CD4-positive, CD25-positive, alpha-beta regulatory T cell (primary cell): ENCODE results near the gene EIF4H. TPM values are rescaled to one million over a fixed set of nuclear protein-coding genes. Genes with fewer than 3 reads are reported as not detected.
"Not testable (repeated sequence)": the region's sequence is repeated elsewhere in the genome, so short reads cannot be mapped to it uniquely, and the experiment has no call there.

Experiments used
- ATAC-seq, 2 donors: fragments of 150-1000 bp; cut with Tn5 transposase; one replicate each; pipeline ENCODE4 v1.10.0; 2021; ENCODE audit warnings: low read depth in 2 of 2, moderate number of reproducible peaks in 2 of 2, moderate library complexity in 1 of 2
- DNase-seq, 3 donors: peaks; one replicate each; pipeline versions ENCODE4 v3.0.0 to v3.0.0-alpha.2; 2012 to 2022; ENCODE audit warnings: mixed read lengths in 1 of 3
- H3K27ac ChIP-seq: one replicate; pipeline ENCODE4 v1.7.0; 2013; ENCODE audit warnings: mild to moderate bottlenecking, low read length; ENCODE audit not compliant: insufficient read depth, poor library complexity, severe bottlenecking
- H3K27me3 ChIP-seq: one replicate; pipeline ENCODE4 v1.7.0; 2013; ENCODE audit warnings: low read length; ENCODE audit not compliant: control insufficient read depth, insufficient read depth
- H3K36me3 ChIP-seq: one replicate; pipeline ENCODE4 v1.7.0; 2013; ENCODE audit warnings: mild to moderate bottlenecking, low read length, moderate library complexity; ENCODE audit not compliant: control insufficient read depth, insufficient read depth
- H3K4me1 ChIP-seq: 2 replicates; pipeline ENCODE4 v1.7.0; 2013; ENCODE audit warnings: mild to moderate bottlenecking, low read length; ENCODE audit not compliant: insufficient read depth, control insufficient read depth, poor library complexity, severe bottlenecking
- H3K4me3 ChIP-seq: one replicate; pipeline ENCODE4 v1.7.0; 2013; ENCODE audit warnings: low read depth, mild to moderate bottlenecking, low read length, moderate library complexity
- H3K9me3 ChIP-seq, 2 experiments: 1 replicate in 1 of 2; 2 replicates in 1 of 2; pipeline ENCODE4 v1.7.0; 2013; ENCODE audit warnings: low read length in 2 of 2, mild to moderate bottlenecking in 1 of 2, moderate library complexity in 1 of 2; ENCODE audit not compliant: control insufficient read depth in 2 of 2
- H3K27ac Mint-ChIP-seq, 3 donors: one replicate each; pipeline ENCODE4 v1.8.0; 2020 to 2022; ENCODE audit warnings: mild to moderate bottlenecking in 3 of 3, mixed read lengths in 3 of 3, moderate library complexity in 2 of 3
- H3K27me3 Mint-ChIP-seq: one replicate; pipeline ENCODE4 v1.8.0; 2022; ENCODE audit warnings: mild to moderate bottlenecking, mixed read lengths
- H3K36me3 Mint-ChIP-seq: one replicate; pipeline ENCODE4 v1.8.0; 2020; ENCODE audit warnings: mixed read lengths
- H3K4me1 Mint-ChIP-seq, 4 donors: one replicate each; pipeline ENCODE4 v1.8.0; 2020 to 2022; ENCODE audit warnings: mixed read lengths in 4 of 4, mild to moderate bottlenecking in 1 of 4
- H3K4me3 Mint-ChIP-seq, 4 donors: one replicate each; pipeline ENCODE4 v1.8.0; 2020 to 2022; ENCODE audit warnings: mild to moderate bottlenecking in 4 of 4, mixed read lengths in 4 of 4, moderate library complexity in 3 of 4
- H3K9me3 Mint-ChIP-seq, 7 donors: one replicate each; pipeline ENCODE4 v1.8.0; 2020 to 2022; ENCODE audit warnings: mixed read lengths in 7 of 7, mild to moderate bottlenecking in 3 of 7, moderate library complexity in 2 of 7
- polyA plus RNA-seq, 4 donors: library from polyadenylated mRNA; unstranded; fragments of 300-500 nt; fragmentation: Illumina TruSeq; gene quantifications; one replicate each; pipeline ENCODE4 v1.2.3, GENCODE V29; 2021
- total RNA-seq: library from RNA; stranded (reverse); gene quantifications from one replicate; pipeline ENCODE4 v1.2.3, GENCODE V29; 2022

Gene EIF4H
- total and polyA plus RNA-seq, 5 donors from 2014 or later: 222 to 263 (median 243) TPM

DNA sequence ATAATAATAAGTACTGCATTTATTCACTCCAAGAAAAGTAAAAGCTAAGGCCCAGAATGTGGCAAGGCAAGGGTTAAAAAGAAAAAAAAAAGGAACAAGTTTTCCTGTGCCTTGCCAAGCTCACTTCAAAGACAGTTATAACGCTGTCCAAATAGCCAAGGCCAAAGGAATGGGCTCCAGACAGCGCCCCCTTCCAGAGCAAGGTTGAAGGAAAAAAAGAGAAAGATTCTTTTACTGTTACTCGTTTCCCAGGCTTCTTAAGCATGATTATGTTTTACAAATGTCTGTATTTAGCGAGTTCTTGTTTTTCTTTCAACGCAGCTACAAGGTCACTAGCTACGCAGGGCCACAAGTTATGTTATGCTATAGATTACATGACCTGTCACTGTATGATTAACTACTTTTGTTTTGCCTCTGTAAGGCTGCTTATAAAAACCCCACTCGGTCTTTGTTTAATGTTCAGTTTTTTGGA, 9.1 kb upstream of the EIF4H start:
- Histone ChIP-seq H3K36me3 (no peaks in the 10 kb centered on the region), H3K9me3 (no peaks in the 10 kb centered on the region), H3K4me3 (no peak overlapping the region), H3K27me3 (no peaks in the 10 kb centered on the region), H3K4me1 (no peaks in the 10 kb centered on the region), H3K27ac (no peak overlapping the region)
- Mint-ChIP-seq H3K9me3 (peaks cover 0 to 2% (median 0%) of the 10 kb centered on the region in 7 donors), H3K4me1 (no peaks in the 10 kb centered on the region), H3K4me3 (no peak overlapping the region), H3K27ac (no peak overlapping the region), H3K27me3 (no peaks in the 10 kb centered on the region), H3K36me3 (no peaks in the 10 kb centered on the region)
- ATAC-seq: no peak
- DNase-seq: no peak

DNA sequence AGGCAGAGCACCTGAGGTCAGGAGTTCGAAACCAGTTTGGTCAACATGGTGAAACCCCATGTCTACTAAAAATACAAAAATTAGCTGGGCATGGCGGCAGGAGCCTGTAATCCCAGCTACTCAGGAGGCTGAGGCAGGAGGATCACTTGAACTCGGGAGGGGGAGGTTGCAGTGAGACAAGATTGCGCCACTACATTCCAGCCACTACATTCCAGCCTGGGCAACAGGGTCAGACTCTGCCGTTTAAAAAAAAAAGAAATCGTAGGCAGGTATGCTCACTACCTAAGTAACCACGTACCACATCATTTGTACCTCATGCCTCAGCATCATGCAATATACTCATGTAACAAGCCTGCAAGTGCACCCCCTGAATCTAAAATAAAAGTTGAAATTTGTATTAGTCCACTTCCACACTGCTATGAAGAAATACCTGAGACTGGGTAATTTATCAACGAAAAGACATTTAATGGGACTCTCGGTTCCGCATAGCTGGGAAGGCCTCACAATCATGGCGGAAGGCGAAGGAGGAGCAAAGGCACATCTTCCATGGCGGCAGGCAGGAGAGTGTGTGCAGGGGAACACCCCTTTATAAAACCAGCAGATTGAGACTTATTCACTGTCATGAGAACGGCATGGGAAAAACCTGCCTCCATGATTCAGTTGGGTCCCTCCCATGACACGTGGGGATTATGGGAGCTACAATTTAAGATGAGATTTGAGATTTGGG, 8.1 kb upstream of the EIF4H start:
- H3K9me3 Mint-ChIP-seq: peaks cover 0 to 2% (median 0%) of the 10 kb centered on the region in 7 donors
- no peaks in the 10 kb centered on the region for H3K27me3 ChIP-seq
- no peaks in the 10 kb centered on the region for H3K36me3 ChIP-seq
- no peak for DNase-seq
- no peaks in the 10 kb centered on the region for H3K4me1 ChIP-seq
- H3K27ac Mint-ChIP-seq: no peak overlapping the region
- peak overlapping the region in 1 of 4 donors; percentile 11 for H3K4me3 Mint-ChIP-seq
- no peaks in the 10 kb centered on the region for H3K27me3 Mint-ChIP-seq
- H3K27ac ChIP-seq: no peak overlapping the region
- no peak overlapping the region for H3K4me3 ChIP-seq
- H3K4me1 Mint-ChIP-seq: no peaks in the 10 kb centered on the region
- H3K36me3 Mint-ChIP-seq: no peaks in the 10 kb centered on the region
- no peaks in the 10 kb centered on the region for H3K9me3 ChIP-seq
- no peak for ATAC-seq

DNA sequence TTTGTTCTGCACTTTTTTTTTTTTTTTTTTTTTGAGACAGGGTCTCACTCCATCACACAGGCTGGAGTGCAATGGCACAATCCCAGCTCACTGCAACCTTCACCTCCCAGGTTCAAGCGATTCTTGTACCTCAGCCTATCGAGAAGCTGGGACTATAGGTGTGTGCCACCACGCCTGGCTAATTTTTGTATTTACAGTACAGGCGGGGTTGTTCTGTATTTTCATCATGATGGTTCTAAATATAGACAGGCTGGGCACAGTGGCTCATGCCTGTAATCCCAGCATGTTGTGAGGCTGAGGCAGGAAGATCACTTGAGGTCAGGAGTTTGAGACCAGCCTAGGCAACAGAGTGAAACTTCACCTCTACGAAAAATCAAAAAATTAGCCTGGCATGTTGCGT, 6.8 kb upstream of the EIF4H start:
- H3K4me3 ChIP-seq, DNase-seq, H3K9me3 ChIP-seq, H3K4me1 Mint-ChIP-seq, H3K36me3 ChIP-seq, ATAC-seq, H3K27me3 ChIP-seq, H3K27ac Mint-ChIP-seq, H3K9me3 Mint-ChIP-seq, H3K27ac ChIP-seq, H3K4me1 ChIP-seq, H3K36me3 Mint-ChIP-seq, H3K27me3 Mint-ChIP-seq: not testable (repeated sequence)
- H3K4me3 Mint-ChIP-seq: peak overlapping the region in 1 of 4 donors; percentile 21

DNA sequence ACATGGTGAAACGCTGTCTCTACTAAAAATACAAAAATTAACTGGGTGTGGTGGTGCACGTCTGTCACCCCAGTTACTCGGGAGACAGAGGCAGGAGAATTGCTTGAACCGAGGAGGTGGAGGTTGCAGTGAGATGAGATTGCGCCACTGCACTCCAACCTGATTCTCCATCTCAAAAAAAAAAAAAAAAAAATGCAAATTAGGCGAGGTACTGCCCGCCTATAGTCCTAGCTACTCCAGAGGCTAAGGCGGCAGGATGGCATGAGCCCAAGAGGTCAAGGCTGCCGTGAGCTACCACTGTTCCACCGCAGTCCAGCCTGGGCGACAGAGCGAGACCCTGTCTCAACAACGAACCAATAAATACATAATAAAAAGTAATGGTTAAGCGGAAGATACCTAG, 1.1 kb upstream of the EIF4H start:
- peaks cover 40% of the 10 kb centered on the region for H3K4me1 ChIP-seq
- peaks cover 22 to 44% (median 34%) of the 10 kb centered on the region in 4 donors for H3K4me1 Mint-ChIP-seq
- H3K9me3 Mint-ChIP-seq: no peaks in the 10 kb centered on the region
- H3K27ac ChIP-seq: no peak overlapping the region
- no peaks in the 10 kb centered on the region for H3K27me3 ChIP-seq
- H3K4me3 Mint-ChIP-seq: peak overlapping the region; percentile 87 to 96 (median 89)
- peak overlapping the region; percentile 66 for H3K4me3 ChIP-seq
- no peak for DNase-seq
- H3K36me3 Mint-ChIP-seq: peaks cover 15% of the 10 kb centered on the region
- H3K27me3 Mint-ChIP-seq: no peaks in the 10 kb centered on the region
- no peaks in the 10 kb centered on the region for H3K9me3 ChIP-seq
- H3K36me3 ChIP-seq: peaks cover 5% of the 10 kb centered on the region
- ATAC-seq: no peak
- H3K27ac Mint-ChIP-seq: peak overlapping the region; percentile 78 to 94 (median 93)

DNA sequence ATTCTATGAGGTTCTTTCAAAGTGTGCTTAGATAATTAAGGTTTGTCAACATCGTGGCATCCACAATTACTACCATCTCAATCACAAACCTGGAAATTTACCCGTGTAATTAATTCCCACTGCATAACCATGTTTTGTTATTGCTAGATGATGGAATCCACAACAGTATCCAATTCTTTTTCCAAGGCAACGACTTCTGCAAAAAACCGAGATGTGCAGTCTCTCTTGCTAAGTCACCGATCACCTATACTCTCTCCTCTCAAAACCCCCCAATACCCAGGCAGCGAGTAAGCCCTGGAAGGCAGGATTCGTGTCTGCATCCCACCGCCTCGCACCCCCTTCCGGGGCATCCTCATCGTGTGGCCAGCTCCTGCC, 678 bp upstream of the EIF4H start:
- no peak for DNase-seq
- H3K27me3 Mint-ChIP-seq: no peaks in the 10 kb centered on the region
- H3K27me3 ChIP-seq: no peaks in the 10 kb centered on the region
- peak overlapping the region; percentile 87 to 96 (median 89) for H3K4me3 Mint-ChIP-seq
- H3K36me3 ChIP-seq: peaks cover 6% of the 10 kb centered on the region
- H3K27ac Mint-ChIP-seq: peak overlapping the region; percentile 78 to 94 (median 93)
- peaks cover 22 to 48% (median 35%) of the 10 kb centered on the region in 4 donors for H3K4me1 Mint-ChIP-seq
- H3K4me3 ChIP-seq: peak overlapping the region; percentile 66
- no peak for ATAC-seq
- peak overlapping the region; percentile 89 for H3K27ac ChIP-seq
- peaks cover 44% of the 10 kb centered on the region for H3K4me1 ChIP-seq
- H3K9me3 Mint-ChIP-seq: no peaks in the 10 kb centered on the region
- H3K36me3 Mint-ChIP-seq: peaks cover 15% of the 10 kb centered on the region
- H3K9me3 ChIP-seq: no peaks in the 10 kb centered on the region

DNA sequence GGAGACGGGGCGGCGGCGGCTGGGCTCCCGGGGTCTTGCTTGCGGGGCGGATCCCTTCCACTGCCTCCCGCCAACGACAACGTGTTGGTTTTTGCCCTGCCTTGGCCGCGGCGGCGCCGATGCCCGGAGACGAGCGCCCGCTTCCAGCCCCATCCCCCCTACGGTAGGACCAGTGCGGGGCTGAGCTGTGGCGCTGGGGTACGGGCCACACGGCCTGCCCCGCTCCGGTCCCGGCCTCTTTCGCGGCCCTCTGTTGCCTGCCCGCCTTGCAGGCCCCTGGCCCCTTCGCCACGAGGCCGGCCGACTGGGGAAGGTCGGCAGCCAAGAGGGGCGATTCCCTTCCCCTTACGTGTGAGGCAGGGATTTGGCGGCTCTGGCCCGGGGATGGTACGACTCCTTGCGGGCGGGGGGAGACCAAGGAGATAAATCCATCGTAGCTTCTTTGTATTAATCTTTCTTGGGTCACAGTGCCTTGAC, 488 bp downstream of the EIF4H start:
- H3K27me3 Mint-ChIP-seq: no peaks in the 10 kb centered on the region
- peaks cover 54% of the 10 kb centered on the region for H3K4me1 ChIP-seq
- peak overlapping the region; percentile 91 to 96 (median 94) for H3K4me3 Mint-ChIP-seq
- peak overlapping the region; percentile 98 for H3K4me3 ChIP-seq
- peaks cover 29 to 59% (median 44%) of the 10 kb centered on the region in 4 donors for H3K4me1 Mint-ChIP-seq
- peaks cover 17% of the 10 kb centered on the region for H3K36me3 ChIP-seq
- H3K27me3 ChIP-seq: no peaks in the 10 kb centered on the region
- H3K9me3 Mint-ChIP-seq: no peaks in the 10 kb centered on the region
- H3K27ac Mint-ChIP-seq: peak overlapping the region; percentile 84 to 96 (median 93)
- H3K27ac ChIP-seq: peak overlapping the region; percentile 89
- ATAC-seq: peak; percentile 29 to 38
- peaks cover 20% of the 10 kb centered on the region for H3K36me3 Mint-ChIP-seq
- peak in 2 of 3 donors; percentile 35 to 54 for DNase-seq
- H3K9me3 ChIP-seq: no peaks in the 10 kb centered on the region

DNA sequence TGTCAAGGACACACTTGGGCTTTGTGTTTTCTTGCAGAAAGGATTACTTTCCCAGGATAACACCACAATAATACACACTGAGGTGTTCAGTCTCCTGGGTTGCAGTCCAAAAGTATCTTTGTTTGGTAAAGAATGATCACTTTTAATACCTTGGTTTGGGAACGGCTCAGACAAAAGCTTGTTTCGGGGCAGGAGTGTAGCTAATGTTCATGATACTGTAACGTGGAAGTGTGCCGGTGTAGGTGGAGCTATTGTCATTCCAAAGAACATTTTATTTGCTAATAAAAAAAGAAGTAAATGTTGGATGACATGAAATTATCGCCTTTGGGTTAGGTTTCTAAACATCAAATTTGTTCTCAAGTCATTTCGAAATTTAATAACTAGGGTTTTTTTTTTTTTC, 1.2 kb downstream of the EIF4H start:
- Histone ChIP-seq H3K4me1 (peaks cover 59% of the 10 kb centered on the region), H3K36me3 (peaks cover 20% of the 10 kb centered on the region), H3K9me3 (no peaks in the 10 kb centered on the region), H3K27me3 (no peaks in the 10 kb centered on the region), H3K4me3 (peak overlapping the region; percentile 98), H3K27ac (peak overlapping the region; percentile 89)
- no peaks in the 10 kb centered on the region for H3K27me3 Mint-ChIP-seq
- no peaks in the 10 kb centered on the region for H3K9me3 Mint-ChIP-seq
- H3K4me1 Mint-ChIP-seq: peaks cover 30 to 66% (median 50%) of the 10 kb centered on the region in 4 donors
- peak overlapping the region in 2 of 3 donors; percentile 93 to 96 for H3K27ac Mint-ChIP-seq
- peaks cover 20% of the 10 kb centered on the region for H3K36me3 Mint-ChIP-seq
- H3K4me3 Mint-ChIP-seq: peak overlapping the region; percentile 91 to 96 (median 94)
- no peak for DNase-seq
- no peak for ATAC-seq
